SH-SY5Y (cell line): ENCODE results near the gene TMEM63C.

Source experiments
- GATA2 ChIP-seq: IDR thresholded peaks from 2 replicates; pipeline ENCODE4 v1.6.1; 2011; ENCODE audit warnings: mild to moderate bottlenecking, low read depth, low read length
- GATA3 ChIP-seq: IDR thresholded peaks from 2 replicates; pipeline ENCODE4 v1.6.1; 2011; ENCODE audit warnings: low read depth, mild to moderate bottlenecking, low read length, moderate library complexity

GRCh38 chr14:77222546-77223225 is 41.1 kb downstream of the TMEM63C start:
- TF ChIP-seq GATA2 (no peak), GATA3 (no peak)
